Uterus (tissue), 4 donors: ENCODE results near the gene TMEM26. TPM values are rescaled to one million over a fixed set of nuclear protein-coding genes. Genes with fewer than 3 reads are reported as not detected.

ENCODE experiments used
- DNase-seq, 2 donors: peaks; one replicate each; pipeline ENCODE4 v3.0.0-alpha.2; 2019 to 2020
- H3K27ac ChIP-seq, 2 donors: fragments of 200-600 bp; sonication (generic); 1 replicate in 1 of 2; 2 replicates in 1 of 2; pipeline ENCODE4 v1.5.1; 2016 to 2018
- H3K27me3 ChIP-seq, 2 donors: fragments of 200-600 bp; sonication (generic); one replicate each; pipeline ENCODE4 v1.5.1; 2018 to 2019; ENCODE audit warnings: control low read depth in 1 of 2
- H3K36me3 ChIP-seq, 2 donors: fragments of 200-600 bp; sonication (generic); one replicate each; pipeline ENCODE4 v1.5.1; 2019; ENCODE audit warnings: control low read depth in 1 of 2
- H3K4me1 ChIP-seq, 2 donors: fragments of 200-600 bp; sonication (generic); one replicate each; pipeline ENCODE4 v1.5.1; 2018 to 2019; ENCODE audit warnings: control low read depth in 1 of 2
- H3K4me3 ChIP-seq, 2 donors: fragments of 200-600 bp; sonication (generic); 1 replicate in 1 of 2; 2 replicates in 1 of 2; pipeline ENCODE4 v1.5.1; 2018 to 2019; ENCODE audit warnings: mild to moderate bottlenecking in 1 of 2
- H3K9me3 ChIP-seq, 2 donors: fragments of 200-600 bp; sonication (generic); one replicate each; pipeline ENCODE4 v1.5.1; 2019; ENCODE audit warnings: control low read depth in 1 of 2
- CTCF ChIP-seq, 4 experiments: fragments of 200-600 bp in 2 of 4; fragments of 450-650 bp in 2 of 4; sonication (generic) in 2 of 4; IDR thresholded peaks; one replicate each; pipeline ENCODE4 v1.5.1; 2016 to 2019; ENCODE audit warnings: antibody characterized with exemption in 4 of 4, mild to moderate bottlenecking in 2 of 4, moderate library complexity in 1 of 4
- POLR2A ChIP-seq, 2 donors: fragments of 450-650 bp; IDR thresholded peaks; one replicate each; pipeline ENCODE4 v1.6.1; 2016; ENCODE audit warnings: antibody characterized with exemption in 2 of 2, mild to moderate bottlenecking in 1 of 2, moderate library complexity in 1 of 2
- intact Hi-C: fragments of 100-400 bp; cut with DNase I; formaldehyde crosslinking; loops from one replicate; pipeline ENCODE4 v1.15.1; 2023; ENCODE audit warnings: low total_unique reads
- total RNA-seq, 4 donors: library from RNA; depleted of rRNA in 3 of 4; stranded (reverse); fragments of >200 nt in 3 of 4; gene quantifications; one replicate each; pipeline versions ENCODE4 v1.1.0 to v1.2.4, GENCODE V29; 2014 to 2023
- donor health status: DM: yes; HTN: yes; CAD: no.

The TMEM26 gene
- total RNA-seq, 4 donors from 2014 or later: 0.29 to 35.7 (median 1.8) TPM

- DNase-seq: no peak
- no peak overlapping the region for H3K27ac ChIP-seq
- no peak overlapping the region for H3K4me3 ChIP-seq
- no peaks in the 10 kb centered on the region for H3K4me1 ChIP-seq
- no peaks in the 10 kb centered on the region for H3K27me3 ChIP-seq
- no peaks in the 10 kb centered on the region for H3K9me3 ChIP-seq
- H3K36me3 ChIP-seq: no peaks in the 10 kb centered on the region
- no peak for TF ChIP-seq POLR2A (IDR thresholded peaks at IDR 0.05)
- no peak for TF ChIP-seq CTCF (IDR thresholded peaks at IDR 0.05)
- intact Hi-C loops: no loop called here
These were observed 7.7 kb upstream of the TMEM26 start for GRCh38 chr10:61460835-61461234.

GRCh38 chr10:61458031-61458430 is 4.8 kb upstream of the TMEM26 start:
- no peak for DNase-seq
- Histone ChIP-seq H3K9me3 (no peaks in the 10 kb centered on the region), H3K36me3 (no peaks in the 10 kb centered on the region), H3K4me1 (no peaks in the 10 kb centered on the region), H3K4me3 (no peak overlapping the region), H3K27ac (no peak overlapping the region), H3K27me3 (no peaks in the 10 kb centered on the region)
- intact Hi-C loops: no loop called here
- TF ChIP-seq POLR2A (IDR thresholded peaks at IDR 0.05) (no peak), CTCF (IDR thresholded peaks at IDR 0.05) (no peak)

- H3K27ac ChIP-seq: no peak overlapping the region
- no peak for TF ChIP-seq POLR2A (IDR thresholded peaks at IDR 0.05)
- TF ChIP-seq CTCF (IDR thresholded peaks at IDR 0.05): no peak
- H3K9me3 ChIP-seq: no peaks in the 10 kb centered on the region
- intact Hi-C loops: no loop called here
- DNase-seq: no peak
- H3K4me1 ChIP-seq: no peaks in the 10 kb centered on the region
- no peaks in the 10 kb centered on the region for H3K27me3 ChIP-seq
- H3K4me3 ChIP-seq: no peak overlapping the region
- H3K36me3 ChIP-seq: no peaks in the 10 kb centered on the region
These were observed 3.1 kb upstream of the TMEM26 start for GRCh38 chr10:61456095-61456789.

- H3K4me1 ChIP-seq: no peaks in the 10 kb centered on the region
- H3K36me3 ChIP-seq: no peaks in the 10 kb centered on the region
- H3K27ac ChIP-seq: no peak overlapping the region
- TF ChIP-seq CTCF (IDR thresholded peaks at IDR 0.05): no peak
- no peak for TF ChIP-seq POLR2A (IDR thresholded peaks at IDR 0.05)
- no peaks in the 10 kb centered on the region for H3K27me3 ChIP-seq
- intact Hi-C loops: no loop called here
- DNase-seq: no peak
- no peaks in the 10 kb centered on the region for H3K9me3 ChIP-seq
- no peak overlapping the region for H3K4me3 ChIP-seq
These were observed 2.5 kb upstream of the TMEM26 start for GRCh38 chr10:61455656-61456055.

- Histone ChIP-seq H3K4me1 (no peaks in the 10 kb centered on the region), H3K9me3 (no peaks in the 10 kb centered on the region), H3K27ac (no peak overlapping the region), H3K27me3 (no peaks in the 10 kb centered on the region), H3K36me3 (no peaks in the 10 kb centered on the region), H3K4me3 (no peak overlapping the region)
- intact Hi-C loops: no loop called here
- no peak for TF ChIP-seq CTCF (IDR thresholded peaks at IDR 0.05)
- no peak for TF ChIP-seq POLR2A (IDR thresholded peaks at IDR 0.05)
- DNase-seq: no peak
These were observed 1.4 kb upstream of the TMEM26 start for GRCh38 chr10:61454541-61454940.
